Measurements from ENCODE around the gene NPNT. TPM values are rescaled to one million over a fixed set of nuclear protein-coding genes. Genes with fewer than 3 reads are reported as not detected.

Gene NPNT
- total RNA-seq, 1 experiment from 2014 or later, result 0.20 TPM

GRCh38 chr4:105870963-105871362 is 24.3 kb upstream of the NPNT start:
- H3K9me2 ChIP-seq (ENCODE audit: insufficient read depth), result no peaks in the 10 kb centered on the region
- H3K27me3 ChIP-seq (ENCODE audit: insufficient read depth, low read depth), result no peaks in the 10 kb centered on the region
- no peaks in the 10 kb centered on the region for H3K4me1 ChIP-seq (replicated peaks; ENCODE audit: insufficient read depth)
- H4K20me1 ChIP-seq (ENCODE audit: insufficient read depth), result no peaks in the 10 kb centered on the region
- TF ChIP-seq CTCF (conservative IDR thresholded peaks at IDR 0.05) (no peak), EZH2 (IDR thresholded peaks at IDR 0.05; ENCODE audit: low read depth) (no peak)
- no peak for DNase-seq
- ChIA-PET CTCF (no interaction called here), POLR2A (ENCODE audit: unreplicated experiment) (no interaction called here)
- H3K4me2 ChIP-seq, result no peak overlapping the region
- H3K79me2 ChIP-seq (ENCODE audit: low read depth), result no peaks in the 10 kb centered on the region
- no peaks in the 10 kb centered on the region for H3F3A ChIP-seq (ENCODE audit: insufficient read depth, low read depth)
- intact Hi-C loops (cut with micrococcal nuclease; ENCODE audit: unreplicated experiment), result loop anchor here (10.0 kb wide), 1 partner anchor 334 kb away; no protein-coding TSS in a partner anchor
- H3K9me3 ChIP-seq (ENCODE audit: insufficient read depth, low read depth), result no peaks in the 10 kb centered on the region
- H3K27ac ChIP-seq, result no peak overlapping the region
- H3K4me3 ChIP-seq, result no peak overlapping the region
- H3K36me3 ChIP-seq (ENCODE audit: low read depth), result no peaks in the 10 kb centered on the region
- BruUV-seq (replicated peaks), result no TSS peak
- H2AFZ ChIP-seq, result no peak overlapping the region

GRCh38 chr4:105871997-105872396 is 23.3 kb upstream of the NPNT start:
- Histone ChIP-seq H3K4me2 (no peak overlapping the region), H3K4me1 (replicated peaks; ENCODE audit: insufficient read depth) (no peaks in the 10 kb centered on the region), H3K9me2 (ENCODE audit: insufficient read depth) (no peaks in the 10 kb centered on the region), H2AFZ (no peak overlapping the region), H3K79me2 (ENCODE audit: low read depth) (no peaks in the 10 kb centered on the region), H3K9me3 (ENCODE audit: insufficient read depth, low read depth) (no peaks in the 10 kb centered on the region), H3F3A (ENCODE audit: insufficient read depth, low read depth) (no peaks in the 10 kb centered on the region), H3K27me3 (ENCODE audit: insufficient read depth, low read depth) (no peaks in the 10 kb centered on the region), H3K4me3 (no peak overlapping the region), H3K36me3 (ENCODE audit: low read depth) (no peaks in the 10 kb centered on the region), H4K20me1 (ENCODE audit: insufficient read depth) (no peaks in the 10 kb centered on the region), H3K27ac (no peak overlapping the region)
- TF ChIP-seq CTCF (conservative IDR thresholded peaks at IDR 0.05) (no peak), EZH2 (IDR thresholded peaks at IDR 0.05; ENCODE audit: low read depth) (no peak)
- no TSS peak for BruUV-seq (replicated peaks)
- CTCF ChIA-PET, result no interaction called here
- no peak for DNase-seq
- intact Hi-C loops (cut with micrococcal nuclease; ENCODE audit: unreplicated experiment), result loop anchor here (10.0 kb wide), 1 partner anchor 333 kb away; no protein-coding TSS in a partner anchor
- POLR2A ChIA-PET (ENCODE audit: unreplicated experiment), result no interaction called here

GRCh38 chr4:105875233-105875632 is 20.0 kb upstream of the NPNT start:
- H3K9me2 ChIP-seq (ENCODE audit: insufficient read depth), result no peaks in the 10 kb centered on the region
- H3K4me3 ChIP-seq, result no peak overlapping the region
- no peaks in the 10 kb centered on the region for H3K9me3 ChIP-seq (ENCODE audit: insufficient read depth, low read depth)
- H3K79me2 ChIP-seq (ENCODE audit: low read depth), result no peaks in the 10 kb centered on the region
- no TSS peak for BruUV-seq (replicated peaks)
- ChIA-PET CTCF (no interaction called here), POLR2A (ENCODE audit: unreplicated experiment) (no interaction called here)
- intact Hi-C loops (cut with micrococcal nuclease; ENCODE audit: unreplicated experiment), result loop anchor here (10.0 kb wide), 1 partner anchor 330 kb away; no protein-coding TSS in a partner anchor
- no peaks in the 10 kb centered on the region for H3K27me3 ChIP-seq (ENCODE audit: insufficient read depth, low read depth)
- no peak overlapping the region for H3K4me2 ChIP-seq
- no peak for TF ChIP-seq CTCF (conservative IDR thresholded peaks at IDR 0.05)
- TF ChIP-seq EZH2 (IDR thresholded peaks at IDR 0.05; ENCODE audit: low read depth), result no peak
- no peak for DNase-seq
- no peaks in the 10 kb centered on the region for H3K36me3 ChIP-seq (ENCODE audit: low read depth)
- H3K27ac ChIP-seq, result no peak overlapping the region
- no peaks in the 10 kb centered on the region for H3K4me1 ChIP-seq (replicated peaks; ENCODE audit: insufficient read depth)
- no peaks in the 10 kb centered on the region for H4K20me1 ChIP-seq (ENCODE audit: insufficient read depth)
- no peaks in the 10 kb centered on the region for H3F3A ChIP-seq (ENCODE audit: insufficient read depth, low read depth)
- H2AFZ ChIP-seq, result no peak overlapping the region
